Stimulated activated naive CD8-positive, alpha-beta T cell treated with anti-CD3 and anti-CD28 coated beads, Interleukin-15, Interleukin-2, amounts not matched to agents 100 ng/mL and 50 ng/mL, for 24 hours (primary cell): ENCODE data around the gene EXO1.

ENCODE experiments used
- H3K27ac Mint-ChIP-seq: one replicate; pipeline ENCODE4 v1.8.0; 2021; ENCODE audit warnings: mild to moderate bottlenecking, mixed read lengths
- H3K27me3 Mint-ChIP-seq: one replicate; pipeline ENCODE4 v1.8.0; 2021; ENCODE audit warnings: mixed read lengths
- H3K36me3 Mint-ChIP-seq: one replicate; pipeline ENCODE4 v1.8.0; 2021; ENCODE audit warnings: low read depth, mixed read lengths
- H3K4me1 Mint-ChIP-seq: one replicate; pipeline ENCODE4 v1.8.0; 2021; ENCODE audit warnings: low read depth, mixed read lengths
- H3K4me3 Mint-ChIP-seq: one replicate; pipeline ENCODE4 v1.8.0; 2021; ENCODE audit warnings: mild to moderate bottlenecking, mixed read lengths
- H3K9me3 Mint-ChIP-seq: one replicate; pipeline ENCODE4 v1.8.0; 2021; ENCODE audit warnings: mixed read lengths

EXO1 gene

DNA sequence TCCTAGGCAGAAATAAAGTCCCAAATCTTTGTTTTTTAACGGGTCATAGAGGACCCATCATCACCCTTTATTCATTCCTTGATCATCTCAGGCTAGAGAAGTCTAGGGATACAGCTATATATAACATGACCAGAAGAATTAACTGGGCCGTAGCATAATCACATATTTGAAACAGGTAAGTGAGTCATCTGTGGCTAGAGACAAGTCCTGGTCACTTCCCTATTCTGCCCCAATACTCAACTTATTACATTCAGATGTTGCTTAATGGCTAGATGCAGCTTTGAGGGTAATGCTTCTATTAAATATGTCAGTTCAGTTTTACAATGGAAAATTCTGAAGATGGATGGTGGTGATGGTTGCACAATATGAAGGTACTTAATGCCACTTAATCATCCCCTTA is 47.0 kb downstream of the EXO1 start:
- Mint-ChIP-seq H3K27me3 (no peaks in the 10 kb centered on the region), H3K4me1 (no peaks in the 10 kb centered on the region), H3K9me3 (no peaks in the 10 kb centered on the region), H3K36me3 (peaks cover 20% of the 10 kb centered on the region), H3K27ac (no peak overlapping the region), H3K4me3 (no peak overlapping the region)

DNA sequence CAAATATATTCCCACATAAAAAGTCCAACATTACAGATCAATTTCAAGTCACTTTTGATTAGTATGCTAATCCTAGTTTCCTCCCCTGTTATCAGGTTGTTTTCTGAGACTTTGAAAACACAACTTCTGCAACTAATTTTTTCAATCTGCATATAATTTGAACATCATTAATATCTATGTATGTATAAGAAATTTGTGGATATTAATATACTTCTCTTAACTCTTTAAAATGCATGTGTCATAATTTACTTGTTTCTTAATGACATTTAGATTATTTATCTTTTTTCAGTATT is 48.6 kb downstream of the EXO1 start:
- H3K36me3 Mint-ChIP-seq, result peaks cover 7% of the 10 kb centered on the region
- no peak overlapping the region for H3K4me3 Mint-ChIP-seq
- no peaks in the 10 kb centered on the region for H3K27me3 Mint-ChIP-seq
- H3K9me3 Mint-ChIP-seq, result no peaks in the 10 kb centered on the region
- no peak overlapping the region for H3K27ac Mint-ChIP-seq
- H3K4me1 Mint-ChIP-seq, result no peaks in the 10 kb centered on the region

- Mint-ChIP-seq H3K27ac (no peak overlapping the region), H3K36me3 (peaks cover 4% of the 10 kb centered on the region), H3K4me1 (no peaks in the 10 kb centered on the region), H3K9me3 (no peaks in the 10 kb centered on the region), H3K27me3 (no peaks in the 10 kb centered on the region), H3K4me3 (no peak overlapping the region)
Observed at GRCh38 chr1:241899210-241899609, 51.2 kb downstream of the EXO1 start.

- H3K36me3 Mint-ChIP-seq, result peaks cover 4% of the 10 kb centered on the region
Observed at GRCh38 chr1:241900381-241900780, 52.4 kb downstream of the EXO1 start.

DNA sequence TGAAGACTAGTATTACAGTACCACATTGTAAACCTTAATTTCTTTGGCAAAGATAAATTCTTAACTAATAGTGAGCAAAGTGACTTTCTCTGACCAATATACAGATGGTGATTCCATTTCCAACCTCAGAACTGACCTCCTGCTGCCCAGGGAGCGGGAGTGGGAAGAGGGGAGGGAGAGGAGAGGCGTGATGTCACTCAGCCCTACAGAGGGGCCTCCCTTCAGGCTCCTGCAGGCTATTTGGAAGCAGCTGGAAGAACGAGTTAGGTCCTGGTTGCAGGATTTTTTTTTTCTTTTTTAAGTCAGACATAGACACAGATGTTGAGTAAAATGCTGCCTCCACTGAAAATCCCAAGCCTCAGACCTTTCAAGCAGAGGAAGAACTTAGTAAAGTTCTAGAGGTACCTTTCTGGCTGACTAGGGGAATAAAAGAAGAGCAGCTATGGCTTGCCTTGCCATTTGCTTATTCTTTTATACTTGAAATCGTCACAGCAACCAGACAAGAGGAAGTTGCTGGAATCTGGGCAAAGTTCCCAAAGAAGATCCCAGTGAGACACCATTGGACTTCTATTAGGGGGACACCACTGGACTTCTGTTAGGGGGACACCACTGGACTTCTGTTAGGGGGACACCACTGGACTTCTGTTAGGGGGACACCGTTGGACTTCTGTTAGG is 54.5 kb downstream of the EXO1 start:
- H3K4me1 Mint-ChIP-seq, result no peaks in the 10 kb centered on the region

More at GRCh38 chr1:241900381-241900780, 52.4 kb downstream of the EXO1 start:
- no peak overlapping the region for H3K4me3 Mint-ChIP-seq
- H3K4me1 Mint-ChIP-seq, result no peaks in the 10 kb centered on the region
- H3K9me3 Mint-ChIP-seq, result no peaks in the 10 kb centered on the region
- H3K27me3 Mint-ChIP-seq, result no peaks in the 10 kb centered on the region
- H3K27ac Mint-ChIP-seq, result no peak overlapping the region

DNA sequence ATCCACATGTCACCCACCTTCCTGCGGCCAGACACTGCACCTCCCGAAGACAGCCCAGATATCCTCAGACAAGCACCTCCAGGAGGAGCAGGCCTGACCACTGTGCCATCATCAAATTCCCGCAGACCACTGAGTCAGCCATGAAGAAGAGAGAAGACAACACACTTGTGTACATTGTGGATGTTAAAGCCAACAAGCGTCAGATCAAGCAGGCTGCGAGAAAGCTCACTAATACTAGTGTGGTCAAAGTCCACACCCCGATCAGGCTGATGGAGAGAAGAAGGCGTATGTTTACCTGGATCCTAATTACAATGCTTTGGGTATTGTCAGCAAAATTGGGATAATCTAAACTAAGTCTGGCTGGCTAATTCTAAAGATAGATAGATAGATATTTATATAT is 68.2 kb downstream of the EXO1 start:
- Mint-ChIP-seq H3K4me3 (no peak overlapping the region), H3K27ac (no peak overlapping the region), H3K36me3 (no peaks in the 10 kb centered on the region), H3K4me1 (no peaks in the 10 kb centered on the region), H3K9me3 (no peaks in the 10 kb centered on the region), H3K27me3 (no peaks in the 10 kb centered on the region)

More for the DNA sequence above, 54.5 kb downstream of the EXO1 start:
- Mint-ChIP-seq H3K9me3 (no peaks in the 10 kb centered on the region), H3K4me3 (no peak overlapping the region), H3K27me3 (no peaks in the 10 kb centered on the region), H3K27ac (no peak overlapping the region), H3K36me3 (peaks cover 4% of the 10 kb centered on the region)

DNA sequence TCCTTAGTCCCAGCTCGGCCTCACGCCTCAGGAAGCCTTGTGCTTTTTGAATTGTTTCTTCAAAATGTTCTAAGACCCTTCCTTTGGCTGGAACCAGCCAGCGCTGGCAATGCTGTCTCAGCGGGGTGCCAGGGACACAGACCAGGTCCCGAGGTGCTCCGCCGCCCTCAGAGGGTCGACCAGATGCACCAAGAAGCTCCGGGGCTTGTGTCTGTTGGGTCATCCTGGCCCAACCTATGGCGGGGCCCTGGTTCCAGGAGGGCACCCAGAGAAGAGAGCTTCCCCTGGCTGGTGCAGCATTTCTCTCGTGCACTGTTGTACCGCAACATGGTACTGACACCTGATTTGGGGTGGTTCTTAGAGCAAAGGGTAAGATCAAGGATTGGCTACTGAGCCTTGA is 69.5 kb downstream of the EXO1 start:
- no peaks in the 10 kb centered on the region for H3K27me3 Mint-ChIP-seq
- H3K36me3 Mint-ChIP-seq, result no peaks in the 10 kb centered on the region
- no peaks in the 10 kb centered on the region for H3K9me3 Mint-ChIP-seq
- H3K4me1 Mint-ChIP-seq, result no peaks in the 10 kb centered on the region
- no peak overlapping the region for H3K27ac Mint-ChIP-seq
- H3K4me3 Mint-ChIP-seq, result no peak overlapping the region

- Mint-ChIP-seq H3K4me1 (no peaks in the 10 kb centered on the region), H3K27me3 (no peaks in the 10 kb centered on the region), H3K27ac (no peak overlapping the region), H3K9me3 (no peaks in the 10 kb centered on the region), H3K4me3 (no peak overlapping the region), H3K36me3 (no peaks in the 10 kb centered on the region)
Observed at GRCh38 chr1:241918879-241919278, 70.9 kb downstream of the EXO1 start.

- Mint-ChIP-seq H3K36me3 (no peaks in the 10 kb centered on the region), H3K4me1 (no peaks in the 10 kb centered on the region), H3K9me3 (no peaks in the 10 kb centered on the region), H3K27ac (no peak overlapping the region), H3K4me3 (no peak overlapping the region), H3K27me3 (no peaks in the 10 kb centered on the region)
Observed at GRCh38 chr1:241924080-241924808, 76.2 kb downstream of the EXO1 start.

DNA sequence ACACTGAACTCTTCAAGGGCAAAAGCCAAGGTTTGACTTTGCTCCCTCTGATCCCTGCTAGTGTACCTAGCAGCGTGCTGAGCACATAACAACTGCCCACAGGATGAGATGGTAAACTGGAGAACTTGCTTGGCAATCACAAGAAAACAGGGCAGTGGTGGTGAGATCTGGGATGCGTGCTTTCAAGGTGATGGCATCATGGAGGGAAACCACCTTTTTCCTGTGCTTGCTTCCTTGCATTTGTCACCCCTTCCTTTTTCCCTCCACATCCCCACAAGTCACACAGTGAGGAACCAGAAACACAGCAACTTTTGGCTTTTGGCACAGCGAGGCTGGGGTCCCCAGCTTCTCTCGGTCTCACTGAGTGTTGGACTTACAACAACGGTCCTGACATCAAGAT is 78.1 kb downstream of the EXO1 start:
- no peak overlapping the region for H3K4me3 Mint-ChIP-seq
- no peak overlapping the region for H3K27ac Mint-ChIP-seq
- H3K27me3 Mint-ChIP-seq, result no peaks in the 10 kb centered on the region
- no peaks in the 10 kb centered on the region for H3K4me1 Mint-ChIP-seq
- H3K36me3 Mint-ChIP-seq, result no peaks in the 10 kb centered on the region
- no peaks in the 10 kb centered on the region for H3K9me3 Mint-ChIP-seq

GRCh38 chr1:241927321-241927720 is 79.3 kb downstream of the EXO1 start:
- Mint-ChIP-seq H3K36me3 (no peaks in the 10 kb centered on the region), H3K4me3 (no peak overlapping the region), H3K27ac (no peak overlapping the region)

DNA sequence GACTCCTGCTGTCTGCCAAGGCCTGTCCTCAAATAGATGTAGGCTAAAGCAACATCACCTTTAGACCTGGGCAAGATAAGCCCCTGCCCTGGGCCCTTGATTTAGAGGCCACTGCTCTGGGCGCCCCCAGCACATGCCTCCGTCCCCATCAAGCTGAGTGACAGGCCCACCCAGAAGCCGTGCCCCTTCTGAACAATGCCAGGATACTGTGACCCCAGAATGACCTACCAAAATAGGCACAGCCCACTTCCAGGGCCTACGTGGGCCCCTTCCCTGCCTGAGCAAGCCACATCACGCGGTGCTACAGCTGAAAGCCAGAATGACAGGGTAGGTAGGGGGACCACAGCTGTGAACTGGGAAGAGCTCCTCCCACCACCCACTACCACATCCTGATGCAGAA is 84.8 kb downstream of the EXO1 start:
- Mint-ChIP-seq H3K9me3 (no peaks in the 10 kb centered on the region), H3K27me3 (peaks cover 11% of the 10 kb centered on the region), H3K27ac (no peak overlapping the region), H3K4me3 (no peak overlapping the region), H3K4me1 (no peaks in the 10 kb centered on the region), H3K36me3 (no peaks in the 10 kb centered on the region)

More at GRCh38 chr1:241927321-241927720, 79.3 kb downstream of the EXO1 start:
- Mint-ChIP-seq H3K27me3 (no peaks in the 10 kb centered on the region), H3K4me1 (no peaks in the 10 kb centered on the region), H3K9me3 (no peaks in the 10 kb centered on the region)

GRCh38 chr1:241934201-241934848 is 86.3 kb downstream of the EXO1 start:
- no peaks in the 10 kb centered on the region for H3K36me3 Mint-ChIP-seq
- H3K9me3 Mint-ChIP-seq, result peaks cover 5% of the 10 kb centered on the region
- H3K4me1 Mint-ChIP-seq, result no peaks in the 10 kb centered on the region
- H3K4me3 Mint-ChIP-seq, result no peak overlapping the region
- H3K27ac Mint-ChIP-seq, result no peak overlapping the region
- H3K27me3 Mint-ChIP-seq, result peaks cover 11% of the 10 kb centered on the region

DNA sequence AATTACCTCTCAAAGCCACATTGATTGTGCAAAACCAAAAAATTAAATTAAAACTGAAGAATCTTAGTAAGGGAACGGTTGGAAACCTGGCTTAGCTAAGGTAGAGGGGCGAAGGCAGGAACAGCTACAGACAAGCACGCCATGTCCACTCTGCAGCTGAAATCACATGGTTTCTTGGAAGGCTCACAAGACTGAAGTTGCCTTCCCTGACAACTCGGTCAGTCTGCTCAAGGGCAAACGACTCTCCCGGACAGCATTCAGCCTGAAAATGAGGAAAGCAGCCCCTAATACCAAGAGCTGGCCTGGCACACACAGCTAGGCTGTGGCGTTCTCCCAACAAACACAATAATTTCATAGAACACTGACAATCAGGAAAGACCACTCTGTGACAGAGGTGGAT is 86.9 kb downstream of the EXO1 start:
- H3K36me3 Mint-ChIP-seq, result no peaks in the 10 kb centered on the region
- no peak overlapping the region for H3K27ac Mint-ChIP-seq
- H3K4me1 Mint-ChIP-seq, result no peaks in the 10 kb centered on the region
- H3K4me3 Mint-ChIP-seq, result no peak overlapping the region
- H3K9me3 Mint-ChIP-seq, result peaks cover 5% of the 10 kb centered on the region
- H3K27me3 Mint-ChIP-seq, result peaks cover 11% of the 10 kb centered on the region
